Suprapubic skin (tissue), 4 donors: ENCODE measurements around the gene PRKD2.

Experiments
- CTCF ChIP-seq, 2 donors: fragments of 200-600 bp in 1 of 2; fragments of 450-650 bp in 1 of 2; sonication (generic) in 1 of 2; IDR thresholded peaks; one replicate each; pipeline ENCODE4 v1.5.1; 2016 to 2019; ENCODE audit warnings: antibody characterized with exemption in 2 of 2, mild to moderate bottlenecking in 1 of 2, moderate library complexity in 1 of 2
- EP300 ChIP-seq: sonication (generic); formaldehyde crosslinking; IDR thresholded peaks from one replicate; pipeline ENCODE4 v1.6.1; 2017; ENCODE audit warnings: antibody characterized with exemption
- POLR2AphosphoS5 ChIP-seq, 3 donors: sonication (generic); formaldehyde crosslinking; IDR thresholded peaks; one replicate each; pipeline ENCODE4 v1.6.1; 2017; ENCODE audit warnings: antibody characterized with exemption in 3 of 3

GRCh38 chr19:46739290-46739771, 22.4 kb upstream of the PRKD2 start:
- TF ChIP-seq CTCF (IDR thresholded peaks at IDR 0.05): no peak
- no peak for TF ChIP-seq POLR2AphosphoS5 (IDR thresholded peaks at IDR 0.05)
- no peak for TF ChIP-seq EP300
